GM21619 (cell line): ENCODE data around the gene NOP14.
"Not testable (repeated sequence)": the region's sequence is repeated elsewhere in the genome, so short reads cannot be mapped to it uniquely, and the experiment has no call there.

Source experiments
- ATAC-seq: cut with Tn5 transposase; IDR thresholded peaks from one replicate; pipeline ENCODE4 v1.9.1; 2021; ENCODE audit not compliant: unreplicated experiment

NOP14 gene

DNA sequence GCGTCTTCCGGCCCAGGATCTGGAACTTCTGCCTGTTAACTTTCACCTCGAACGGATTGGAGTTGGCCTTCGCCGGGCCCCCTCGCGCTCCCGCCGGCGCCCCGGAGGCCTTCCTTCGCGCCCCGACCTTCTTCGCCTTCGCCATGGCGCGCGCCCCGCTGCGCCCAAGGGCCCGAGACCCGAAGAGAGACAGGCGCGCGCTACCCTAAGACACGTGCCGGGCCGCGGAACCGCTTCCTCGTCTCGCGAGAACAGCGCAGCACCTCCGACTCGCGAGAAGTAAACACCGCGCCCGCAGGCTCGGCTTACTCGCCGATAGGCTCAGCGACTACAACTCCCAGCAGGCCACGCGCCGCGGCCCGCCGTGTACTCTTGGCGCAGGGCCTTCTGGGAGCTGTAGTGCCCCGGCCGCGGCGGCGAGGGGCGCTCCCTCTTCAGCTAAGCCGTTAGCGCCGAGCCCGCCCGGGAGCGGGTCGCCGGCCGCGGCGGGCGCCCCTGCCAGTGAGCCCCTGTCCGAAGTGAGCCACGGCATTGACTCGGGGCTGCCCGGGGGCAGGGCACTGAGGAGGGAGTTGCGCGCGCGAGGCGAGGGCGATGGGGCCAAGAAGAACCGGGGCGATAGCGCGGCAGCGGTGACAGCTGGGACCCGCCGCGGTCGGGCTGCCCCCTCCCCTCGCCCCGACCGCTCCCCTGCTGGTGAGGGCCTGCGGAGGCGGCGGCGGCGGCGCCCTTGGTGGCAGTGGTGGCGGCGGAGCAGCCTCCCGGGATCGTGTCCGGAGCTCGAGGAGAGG lies at the start of gene NOP14, which contains the start of gene GRK4:
NOP14 (minus strand) TSS at position 232 of the 791 bp plus-strand sequence; CDS start at position 145, 87 bp downstream.
GRK4 (plus strand) TSS at position 397 of the 791 bp plus-strand sequence. CDS start 500 bp downstream, outside the sequence.
- peak; percentile 81 for ATAC-seq

GRCh38 chr4:3011456-3012220 lies 48.4 kb upstream of the NOP14 start:
- no peak for ATAC-seq

DNA sequence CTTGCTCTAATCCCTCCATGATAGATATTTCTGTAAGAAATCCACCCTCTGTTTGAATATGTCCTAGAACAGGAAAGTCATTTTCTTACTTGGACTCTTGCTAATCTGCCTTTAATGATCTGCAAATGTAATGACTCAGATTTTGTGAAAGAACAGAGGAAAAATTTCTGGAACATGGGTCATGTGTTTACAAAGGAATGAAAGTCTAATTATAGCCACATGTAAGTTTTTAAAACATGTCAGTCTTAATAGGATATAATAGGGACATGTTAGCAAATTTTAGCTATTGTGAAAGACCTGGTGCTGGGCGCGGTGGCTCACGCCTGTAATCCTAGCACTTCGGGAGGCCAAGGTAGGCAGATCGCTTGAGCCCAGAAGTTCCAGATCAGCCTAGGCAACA lies 47.8 kb upstream of the NOP14 start:
- no peak for ATAC-seq

DNA sequence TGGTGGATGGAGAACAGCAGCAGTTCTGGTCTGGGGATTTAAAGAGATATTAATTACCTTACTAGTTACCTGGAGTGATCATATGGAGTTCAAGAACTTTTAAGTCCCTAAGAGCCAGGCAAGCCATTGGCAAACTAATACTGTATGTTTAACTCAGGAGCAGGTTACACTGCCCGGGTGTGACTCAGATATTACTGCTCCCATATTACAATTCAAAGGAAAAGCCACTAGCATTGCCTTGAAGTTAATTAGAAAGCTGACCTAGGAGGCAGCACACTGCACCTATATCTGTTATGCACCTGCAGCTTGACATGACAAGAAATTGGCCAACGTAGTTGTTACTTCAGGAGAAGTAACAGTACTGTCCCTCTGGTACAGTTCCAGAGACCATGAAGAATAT lies 47.4 kb upstream of the NOP14 start:
- no peak for ATAC-seq

- ATAC-seq: no peak
These were observed 46.2 kb upstream of the NOP14 start for GRCh38 chr4:3009422-3009821.

- ATAC-seq: no peak
These were observed 44.5 kb upstream of the NOP14 start for GRCh38 chr4:3007724-3008123.

GRCh38 chr4:2996415-2996814 lies 33.2 kb upstream of the NOP14 start:
- ATAC-seq: no peak

DNA sequence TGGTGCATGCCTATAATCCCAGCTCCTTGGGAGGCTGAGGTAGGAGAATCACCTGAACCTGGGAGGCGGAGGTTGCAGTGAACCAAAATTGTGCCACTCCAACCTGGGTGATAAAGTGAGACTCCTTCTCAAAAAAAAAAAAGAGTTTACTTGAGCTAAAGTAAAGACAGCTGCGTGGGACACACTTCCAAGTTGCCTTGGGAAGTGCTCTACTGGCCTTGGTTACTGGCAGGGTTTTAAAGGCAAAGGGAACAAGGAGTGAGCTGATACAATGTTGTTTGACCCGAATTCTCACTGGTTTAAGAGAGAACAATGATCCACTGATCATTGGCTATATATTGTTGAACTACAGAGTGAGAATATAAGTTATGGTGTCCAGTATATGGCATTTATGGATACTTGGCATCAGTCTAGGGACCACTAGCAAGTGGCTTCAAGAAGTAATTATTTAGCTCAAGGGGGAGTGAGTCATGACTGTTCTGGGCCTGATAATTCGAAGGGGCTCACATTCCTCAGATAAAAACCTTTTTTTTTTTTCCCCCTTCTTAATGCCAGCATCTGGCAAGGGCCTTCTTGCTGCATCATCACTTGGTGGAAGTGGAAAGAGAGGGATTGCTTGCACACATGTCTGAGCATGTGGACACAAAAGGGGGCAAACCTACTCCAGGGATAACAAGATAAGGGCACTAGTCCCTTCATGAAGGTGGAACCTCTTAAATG lies 32.5 kb upstream of the NOP14 start:
- ATAC-seq: no peak

DNA sequence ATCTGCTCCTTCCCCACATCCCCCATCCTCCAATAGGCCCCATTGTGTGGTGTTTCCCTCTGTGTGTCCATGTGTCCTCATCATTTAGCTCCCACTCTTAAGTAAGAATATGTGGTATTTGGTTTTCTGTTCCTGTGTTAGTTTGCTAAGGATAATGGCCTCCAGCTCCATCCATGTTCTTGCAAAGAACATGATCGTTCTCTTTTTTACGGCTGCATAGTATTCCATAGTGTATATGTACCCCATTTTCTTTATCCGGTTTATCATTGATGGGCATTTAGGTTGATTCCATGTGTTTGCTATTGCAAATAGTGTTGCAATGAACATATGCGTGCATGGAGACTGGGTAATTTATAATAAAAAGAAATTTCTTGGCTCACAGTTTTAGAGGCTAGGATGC lies 31.7 kb upstream of the NOP14 start:
- ATAC-seq: no peak

- no peak for ATAC-seq
These were observed 28.0 kb upstream of the NOP14 start for GRCh38 chr4:2991243-2991642.

DNA sequence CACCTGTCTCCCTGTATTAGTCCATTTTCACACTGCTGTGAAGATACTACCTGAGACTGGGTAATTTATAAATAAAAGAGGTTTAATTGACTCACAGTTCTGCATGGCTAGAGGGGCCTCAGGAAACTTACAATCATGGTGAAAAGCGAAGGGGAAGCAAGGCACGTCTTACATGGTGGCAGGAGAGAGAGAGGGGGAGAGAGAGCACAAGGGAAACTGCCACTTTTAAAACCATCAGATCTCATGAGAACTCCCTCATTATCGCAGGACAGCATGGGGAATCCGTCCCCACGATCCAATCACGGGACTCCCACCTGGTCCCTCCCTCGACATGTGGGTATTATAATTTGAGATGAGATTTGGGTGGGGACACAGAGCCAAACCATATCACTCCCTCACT lies 20.5 kb upstream of the NOP14 start:
- not testable (repeated sequence) for ATAC-seq

DNA sequence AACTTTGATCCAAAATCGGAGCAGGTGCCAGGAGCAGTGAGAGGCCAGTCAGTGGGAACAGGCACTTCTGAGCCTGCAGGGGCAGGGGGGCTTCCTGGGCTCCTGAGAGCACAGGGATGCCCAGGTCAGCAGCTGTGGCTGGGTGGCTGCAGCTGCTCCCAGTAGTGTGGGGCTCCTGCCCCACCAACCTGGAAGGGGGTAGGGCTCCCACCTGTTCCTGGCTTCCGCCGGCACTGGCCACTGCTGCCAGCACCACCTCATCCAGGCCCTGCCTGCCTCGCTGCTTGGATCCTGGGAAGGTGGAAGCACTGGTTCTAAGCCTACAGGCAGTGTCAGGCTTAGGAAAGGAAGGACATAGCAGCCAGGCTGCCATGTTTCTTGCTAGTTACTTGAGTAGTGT lies 18.8 kb upstream of the NOP14 start:
- no peak for ATAC-seq

- ATAC-seq: no peak
These were observed 18.1 kb upstream of the NOP14 start for GRCh38 chr4:2981256-2981819.

DNA sequence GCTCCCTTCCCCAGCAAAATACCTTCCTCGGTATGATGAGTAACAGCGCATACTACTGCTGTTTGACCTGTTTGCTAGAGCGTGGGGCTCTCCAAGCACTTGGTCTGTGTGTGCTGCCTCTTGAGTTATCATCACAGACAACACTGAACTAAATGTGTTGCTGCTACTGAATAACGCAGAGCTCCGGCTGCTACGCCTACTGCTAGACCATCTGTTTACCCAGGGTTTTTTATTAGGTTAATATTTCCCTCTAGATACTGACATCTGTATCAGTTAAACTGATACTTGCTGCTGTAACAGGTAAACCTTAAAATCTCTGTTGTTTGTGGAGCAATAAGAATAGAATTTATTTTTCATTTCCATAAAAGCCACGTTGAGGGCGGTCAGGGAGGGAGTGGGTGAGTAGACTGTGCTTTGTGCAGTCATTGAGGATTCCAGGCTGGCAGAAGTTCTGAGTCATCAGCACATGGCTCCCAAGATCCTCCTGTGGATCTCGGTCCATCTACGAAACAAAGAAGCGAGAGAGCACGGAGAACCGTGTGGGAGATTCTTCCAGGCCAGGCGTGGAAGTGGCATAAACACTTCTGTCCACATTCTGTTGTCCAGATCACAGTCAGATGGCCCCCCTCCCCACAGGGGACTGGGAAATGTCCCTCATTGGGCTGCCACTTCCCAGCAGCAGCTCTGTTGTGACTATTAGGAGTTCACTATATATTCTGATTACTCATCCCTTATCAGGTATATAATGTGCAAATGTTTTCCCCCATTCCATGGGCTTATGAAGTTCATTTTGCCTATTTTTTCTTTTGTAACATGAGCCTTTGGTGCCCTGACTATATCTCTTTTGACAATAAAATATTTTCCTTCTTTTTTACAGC lies 14.2 kb upstream of the NOP14 start:
- ATAC-seq: no peak

DNA sequence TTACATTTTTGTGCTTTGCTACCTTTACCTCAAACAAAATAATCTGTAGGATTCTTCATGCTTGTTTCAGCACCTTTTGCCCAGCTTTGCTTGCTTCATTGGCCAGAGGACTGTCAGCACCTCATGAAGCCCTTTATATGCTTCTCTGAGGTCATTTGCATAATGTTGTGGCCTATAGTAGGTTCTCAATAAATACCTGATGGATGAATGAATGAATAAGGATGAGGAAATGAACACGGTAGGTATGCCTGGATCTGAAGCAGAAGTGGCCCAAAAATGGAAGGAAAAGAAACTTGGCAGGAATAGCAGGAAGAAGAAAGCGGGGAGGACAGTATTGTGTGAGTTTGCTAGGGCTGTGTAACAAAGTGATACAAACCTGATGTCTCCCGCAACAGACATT lies 8.1 kb upstream of the NOP14 start:
- ATAC-seq: no peak

GRCh38 chr4:2968381-2968780 lies 5.2 kb upstream of the NOP14 start:
- no peak for ATAC-seq

DNA sequence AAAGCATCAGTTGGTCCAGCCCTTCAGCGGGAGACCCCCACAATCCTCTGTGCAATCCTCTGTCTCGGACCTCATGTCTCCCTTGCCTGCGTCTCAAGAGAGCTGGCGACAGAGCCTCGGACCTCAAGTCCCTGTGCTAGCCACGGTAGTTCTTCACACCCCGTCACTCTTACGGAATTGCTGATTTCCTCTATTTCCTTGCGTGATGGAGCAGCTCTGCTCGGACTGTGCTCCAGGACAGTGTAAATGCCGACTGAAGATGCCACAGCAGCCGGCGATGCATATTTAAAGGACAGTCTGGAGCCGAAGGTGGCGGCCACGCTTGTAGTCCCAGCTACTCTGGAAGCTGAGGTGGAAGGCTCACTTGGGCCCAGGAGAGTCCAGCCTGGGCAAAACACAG lies 2.1 kb upstream of the NOP14 start:
- ATAC-seq: no peak

DNA sequence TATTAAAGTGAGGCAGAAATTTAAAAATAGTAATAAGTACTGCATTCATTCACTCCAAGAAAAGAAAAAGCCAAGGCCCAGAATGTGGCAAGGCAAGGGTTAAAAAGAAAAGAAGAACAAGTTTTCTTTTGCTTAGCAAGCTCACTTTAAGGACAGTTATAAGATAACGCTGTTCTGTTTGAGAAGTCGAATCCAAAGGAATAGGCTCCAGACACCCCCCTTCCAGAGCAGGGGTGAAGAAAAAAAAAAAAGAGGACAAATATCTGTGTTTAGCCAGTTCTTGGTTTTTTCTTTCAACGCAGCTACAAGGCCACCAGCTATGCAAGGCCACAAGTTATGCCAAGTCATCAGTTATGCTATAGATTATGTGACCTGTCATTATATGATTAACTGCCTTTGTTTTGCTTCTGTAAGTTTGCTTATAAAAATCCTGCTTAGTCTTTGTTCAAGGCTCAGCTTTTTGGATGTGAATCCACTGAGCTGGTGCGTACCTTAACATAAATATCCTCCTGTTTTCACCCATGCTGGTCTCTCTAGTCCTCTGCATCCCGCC lies 1.6 kb upstream of the NOP14 start:
- no peak for ATAC-seq

- peak; percentile 27 for ATAC-seq
These were observed 813 bp upstream of the NOP14 start for GRCh38 chr4:2963966-2964471.
